Heart left ventricle (tissue), 16 donors: ENCODE results near the gene MCL1. TPM values are rescaled to one million over a fixed set of nuclear protein-coding genes. Genes with fewer than 3 reads are reported as not detected.
A peak's percentile ranks its signal among the peaks of the same experiment; 100 is the strongest.

Source experiments
- ATAC-seq, 4 donors: fragments of 200-7000 bp; cut with Tn5 transposase; one replicate each; pipeline ENCODE4 v1.9.1; 2020 to 2022; ENCODE audit warnings: moderate library complexity in 4 of 4, mild to moderate bottlenecking in 3 of 4, moderate number of reproducible peaks in 1 of 4
- DNase-seq, 5 donors: peaks; one replicate each; pipeline ENCODE4 v3.0.0-alpha.2; 2020
- H3K27ac ChIP-seq, 12 donors: fragments of 200-600 bp; sonication (generic) in 4 of 12; one replicate each; pipeline versions ENCODE4 v1.5.0 to v1.8.0; 2016 to 2022; ENCODE audit warnings: mild to moderate bottlenecking in 2 of 12
- H3K27me3 ChIP-seq, 9 donors: fragments of 200-600 bp; sonication (generic) in 2 of 9; one replicate each; pipeline versions ENCODE4 v1.5.1 to v1.8.0; 2016 to 2022; ENCODE audit warnings: mild to moderate bottlenecking in 3 of 9
- H3K36me3 ChIP-seq, 9 donors: fragments of 200-600 bp; sonication (generic) in 2 of 9; one replicate each; pipeline versions ENCODE4 v1.5.0 to v1.8.0; 2018 to 2022; ENCODE audit warnings: mild to moderate bottlenecking in 2 of 9
- H3K4me1 ChIP-seq, 12 donors: fragments of 200-600 bp; sonication (generic) in 4 of 12; one replicate each; pipeline versions ENCODE4 v1.5.0 to v1.8.0; 2016 to 2022; ENCODE audit warnings: mild to moderate bottlenecking in 3 of 12
- H3K4me3 ChIP-seq, 12 donors: fragments of 200-600 bp; sonication (generic) in 4 of 12; one replicate each; pipeline versions ENCODE4 v1.5.0 to v1.8.0; 2017 to 2022; ENCODE audit warnings: mild to moderate bottlenecking in 9 of 12, moderate library complexity in 4 of 12
- H3K9me3 ChIP-seq, 12 donors: fragments of 200-600 bp; sonication (generic) in 4 of 12; one replicate each; pipeline versions ENCODE4 v1.5.0 to v1.8.0; 2016 to 2022; ENCODE audit warnings: mild to moderate bottlenecking in 1 of 12
- CTCF ChIP-seq, 12 donors: fragments of 200-600 bp; sonication (generic) in 4 of 12; IDR thresholded peaks; one replicate each; pipeline versions ENCODE4 v1.5.0 to v1.8.0; 2018 to 2022; ENCODE audit warnings: antibody characterized with exemption in 12 of 12, mild to moderate bottlenecking in 5 of 12
- POLR2A ChIP-seq, 2 donors: fragments of 450-650 bp; IDR thresholded peaks; one replicate each; pipeline ENCODE4 v1.6.1; 2017; ENCODE audit warnings: antibody characterized with exemption in 2 of 2, mild to moderate bottlenecking in 2 of 2, moderate library complexity in 2 of 2
- WGBS, 4 donors: extraction: QIAGEN DNeasy Blood & Tissue Kit in 2 of 4; methylation state at CpG; one replicate each; pipeline versions ENCODE4 v1.1.5 to v1.1.7; 2013 to 2018; 5-methylcytosine and 5-hydroxymethylcytosine counted together
- intact Hi-C, 10 donors: fragments of 100-400 bp; cut with DNase I; formaldehyde crosslinking; loops; one replicate each; pipeline versions ENCODE4 v1.11.1 to v1.14.2; 2022
- polyA plus RNA-seq, 2 donors: library from polyadenylated mRNA; stranded (reverse); fragments of 200-250 nt; gene quantifications; one replicate each; pipeline ENCODE4 v1.2.3, GENCODE V29; 2013
- total RNA-seq, 9 donors: library from RNA; depleted of rRNA in 2 of 9; stranded (reverse); fragments of >200 nt in 2 of 9; fragmentation: NEBNext Ultra II Directional in 3 of 9; extraction: Animal tissue kit (Norgen Biotek cat#: 25700) in 3 of 9; gene quantifications; one replicate each; pipeline versions ENCODE4 v1.1.0 to v1.2.4, GENCODE V29; 2016 to 2023
- donor health status: ischemic (EF 13 %, LVEDD 7.1; RV severe dilation, severe dysfunction).
- donor health status: healthy with polysubstance abuse.
- donor health status: DM: no; HTN: yes; CAD: no.
- donor health status: DM: no; HTN: no; CAD: no.
- donor health status: ischemic (EF 25% LVEDD 6.9; RV normal size, moderate dysfunction).
- donor health status: ischemic (EF 25% LVEDD 5.7; RV mildly dilated, moderate dysfunction).
- donor health status: healthy.
- donor health status: DM: yes; HTN: yes; CAD: no.
- donor health status: ischemic (EF 35%, LVEDD 5.7; RV mildly dilated, moderate dysfunction).
- donor health status: nonischemic (EF 11% LVEDD 7.7; RV severe dilation, severe dysfunction).
- donor health status: DM: yes; HTN: yes; CAD: no.
- donor health status: PGD.
- donor health status: ischemic (EF 29% LVEDD 5.4; RV normal size, mild dysfunction).
- donor health status: nonischemic (EF 23%, LVEDD 6.1; RV moderate dilation, normal function).

Gene MCL1
- total and polyA plus RNA-seq, 11 donors, result 57.1 to 180 (median 104) TPM

DNA sequence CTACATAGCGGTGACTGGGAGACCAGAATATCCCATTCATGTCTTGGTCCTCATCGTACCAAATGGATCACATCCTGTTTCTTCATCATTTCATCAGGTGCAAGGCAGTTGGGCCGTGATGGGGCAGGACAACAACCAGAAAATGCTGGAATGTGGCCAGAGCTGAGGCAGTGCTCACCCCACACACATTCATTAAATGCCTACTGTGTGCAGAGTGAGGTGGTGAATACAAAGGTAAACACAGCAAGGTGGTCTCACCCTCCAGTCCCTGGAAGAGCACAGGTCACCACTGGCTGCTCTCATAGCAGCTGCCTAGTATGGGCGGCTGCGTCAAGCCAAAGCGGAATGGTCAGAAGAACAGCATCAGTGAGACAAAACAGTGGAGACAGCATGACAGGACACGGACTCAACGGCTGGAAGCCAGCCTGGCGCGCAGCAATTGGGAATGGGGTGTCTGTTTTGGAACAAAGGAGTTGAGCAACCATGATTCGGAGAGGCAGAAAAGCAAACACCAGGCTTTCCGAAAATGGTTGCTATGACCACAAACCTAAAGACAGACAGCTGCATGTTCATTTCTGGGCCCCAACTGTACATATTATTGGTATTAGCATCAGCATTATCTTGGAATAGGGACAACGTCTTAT is 35.8 kb downstream of the MCL1 start:
- no peak for DNase-seq

GRCh38 chr1:150537732-150538684 is 41.4 kb downstream of the MCL1 start:
- no peak for DNase-seq
- intact Hi-C loops, result loop anchor here in 3 of 10 donors (5.0 to 10.0 kb wide), 3 partner anchors 66 to 283 kb away; partner anchors contain the start of gene CA14 (in 1 of the 3)
- no peaks in the 10 kb centered on the region for H3K27me3 ChIP-seq
- ATAC-seq, result peak in 1 of 4 donors; percentile 8
- TF ChIP-seq POLR2A (IDR thresholded peaks at IDR 0.05) (no peak), CTCF (IDR thresholded peaks at IDR 0.05) (no peak)
- no peak overlapping the region for H3K4me3 ChIP-seq
- H3K4me1 ChIP-seq, result peaks cover 0 to 36% (median 2%) of the 10 kb centered on the region in 12 donors
- no peaks in the 10 kb centered on the region for H3K9me3 ChIP-seq
- H3K27ac ChIP-seq, result no peak overlapping the region
- WGBS, 4 donors, result 69 to 83% (median 77%) methylated on average over 17 of the region's 17 CpGs
- H3K36me3 ChIP-seq, result no peaks in the 10 kb centered on the region

More for the DNA sequence above, 35.8 kb downstream of the MCL1 start:
- ATAC-seq, result peak in 3 of 4 donors; percentile 52 to 75 (median 65)
- Histone ChIP-seq H3K27ac (peak overlapping the region in 2 of 12 donors; percentile 10 to 24), H3K4me3 (no peak overlapping the region), H3K9me3 (no peaks in the 10 kb centered on the region), H3K4me1 (peaks cover 0 to 11% (median 3%) of the 10 kb centered on the region in 12 donors), H3K36me3 (no peaks in the 10 kb centered on the region), H3K27me3 (peaks cover 0 to under 1% (median 0%) of the 10 kb centered on the region in 9 donors)
- WGBS, 4 donors, result 72 to 85% (median 79%) methylated on average over 13 of the region's 13 CpGs
- TF ChIP-seq POLR2A (IDR thresholded peaks at IDR 0.05) (no peak), CTCF (IDR thresholded peaks at IDR 0.05) (no peak)
- intact Hi-C loops, result no loop called here

DNA sequence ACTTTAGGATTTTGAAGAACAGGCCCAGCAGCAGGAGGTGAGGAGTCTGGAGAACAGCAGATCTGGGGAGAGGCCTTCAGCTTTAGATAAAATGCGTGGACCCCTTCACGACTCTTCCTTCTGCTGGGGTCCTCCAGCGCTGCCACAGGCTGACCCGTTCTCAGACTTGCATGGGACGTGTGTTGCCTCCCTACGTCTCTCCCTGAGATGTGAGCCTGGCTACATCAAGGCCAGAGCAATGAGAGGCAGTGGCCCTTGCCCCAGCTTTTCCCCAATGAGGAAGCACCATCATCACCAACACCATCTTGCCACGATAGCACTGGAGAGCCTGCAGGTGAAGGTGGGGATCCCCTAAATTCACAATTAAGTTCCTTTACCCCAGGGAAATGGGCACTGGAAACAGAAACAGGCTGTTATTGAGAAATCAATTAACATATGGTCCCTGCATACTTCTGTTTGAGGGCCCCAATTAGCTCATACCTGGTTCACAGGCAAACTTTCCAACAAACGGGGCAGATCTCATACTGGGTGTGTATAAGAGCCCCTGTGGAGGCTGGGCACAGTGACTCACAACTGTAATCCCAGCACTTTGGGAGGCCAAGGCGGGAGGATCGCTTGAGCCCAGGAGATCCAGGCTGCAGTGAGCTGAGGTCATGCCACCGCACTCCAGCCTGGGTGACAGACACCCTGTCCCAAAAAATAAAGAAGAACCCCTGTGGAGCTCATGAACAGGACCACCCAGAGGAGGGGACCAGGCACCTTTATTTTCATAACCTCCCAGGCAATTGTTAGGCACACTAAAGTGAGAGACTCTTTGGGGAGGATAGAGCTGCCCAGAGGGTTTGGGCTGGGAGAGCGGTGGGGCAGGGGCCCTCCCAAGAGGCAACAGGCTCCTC is 42.3 kb downstream of the MCL1 start:
- no peak for TF ChIP-seq CTCF (IDR thresholded peaks at IDR 0.05)
- TF ChIP-seq POLR2A (IDR thresholded peaks at IDR 0.05), result no peak
- DNase-seq, result no peak
- WGBS, 4 donors, result 93 to 96% (median 93%) methylated on average over 12 of the region's 12 CpGs
- Histone ChIP-seq H3K4me3 (no peak overlapping the region), H3K9me3 (no peaks in the 10 kb centered on the region), H3K4me1 (peaks cover 0 to 44% (median 9%) of the 10 kb centered on the region in 12 donors), H3K27ac (no peak overlapping the region), H3K27me3 (no peaks in the 10 kb centered on the region), H3K36me3 (no peaks in the 10 kb centered on the region)
- no peak for ATAC-seq
- intact Hi-C loops, result loop anchor here in 3 of 10 donors (5.0 to 10.0 kb wide), 3 partner anchors 65 to 282 kb away; partner anchors contain the start of gene CA14 (in 1 of the 3)
